ENCODE results near the gene DCHS1. TPM values are rescaled to one million over a fixed set of nuclear protein-coding genes. Genes with fewer than 3 reads are reported as not detected.

Gene DCHS1
- polyA plus RNA-seq, 2 of the 4 experiments (the other 2 are of a cell fraction) = 0.06 TPM

DNA sequence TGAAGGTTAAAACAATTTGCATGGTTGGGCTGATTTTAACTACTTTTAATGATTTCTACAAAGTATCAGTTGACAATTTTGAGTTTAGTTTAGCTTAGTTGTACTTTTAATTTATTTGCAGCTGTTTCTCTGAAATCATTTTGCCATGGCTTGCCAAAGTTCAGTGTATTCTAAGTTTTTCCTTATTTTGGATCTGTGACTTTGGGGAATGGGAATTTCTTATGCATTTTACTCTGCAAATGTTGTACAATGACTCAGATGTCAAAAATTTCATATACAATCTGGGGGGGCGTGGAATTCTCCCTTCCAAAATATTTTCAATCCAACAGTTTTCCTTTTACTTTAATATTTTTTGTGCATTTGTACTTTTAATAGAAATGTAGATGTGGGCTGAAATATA, 8.9 kb upstream of the DCHS1 start:
- 3% methylated on average over 1 of the region's 1 CpG for WGBS (ENCODE audit: missing lambda C conversion rate)
- Histone ChIP-seq H3K4me2 (no peak overlapping the region), H3K27ac (no peak overlapping the region), H3K9me3 (no peaks in the 10 kb centered on the region), H3K4me1 (no peaks in the 10 kb centered on the region; the same call in 2 of the 3 replicates), H3K4me3 (no peak overlapping the region)
- TF ChIP-seq HEYL (CRISPR knock-in tag; IDR thresholded peaks at IDR 0.05) = no peak
- TF ChIP-seq ZSCAN20 (CRISPR knock-in tag; IDR thresholded peaks at IDR 0.05) = no peak
- no peak for TF ChIP-seq RARB (CRISPR knock-in tag; IDR thresholded peaks at IDR 0.05)
- TF ChIP-seq, protein P1, sequence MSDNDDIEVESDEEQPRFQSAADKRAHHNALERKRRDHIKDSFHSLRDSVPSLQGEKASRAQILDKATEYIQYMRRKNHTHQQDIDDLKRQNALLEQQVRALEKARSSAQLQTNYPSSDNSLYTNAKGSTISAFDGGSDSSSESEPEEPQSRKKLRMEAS (IDR thresholded peaks at IDR 0.05) = no peak
- no peak for TF ChIP-seq CBX2 (IDR thresholded peaks at IDR 0.05; ENCODE audit: borderline replicate concordance, low read depth)
- no peak for TF ChIP-seq EP300 (IDR thresholded peaks at IDR 0.05)
- no peak for TF ChIP-seq CHD2 (IDR thresholded peaks at IDR 0.05; ENCODE audit: low read length, partially characterized antibody)
- TF ChIP-seq RNF2 (IDR thresholded peaks at IDR 0.05; ENCODE audit: borderline replicate concordance, low read depth) = no peak
- TF ChIP-seq HDAC2 (IDR thresholded peaks at IDR 0.05) = no peak
- TF ChIP-seq, protein P2, sequence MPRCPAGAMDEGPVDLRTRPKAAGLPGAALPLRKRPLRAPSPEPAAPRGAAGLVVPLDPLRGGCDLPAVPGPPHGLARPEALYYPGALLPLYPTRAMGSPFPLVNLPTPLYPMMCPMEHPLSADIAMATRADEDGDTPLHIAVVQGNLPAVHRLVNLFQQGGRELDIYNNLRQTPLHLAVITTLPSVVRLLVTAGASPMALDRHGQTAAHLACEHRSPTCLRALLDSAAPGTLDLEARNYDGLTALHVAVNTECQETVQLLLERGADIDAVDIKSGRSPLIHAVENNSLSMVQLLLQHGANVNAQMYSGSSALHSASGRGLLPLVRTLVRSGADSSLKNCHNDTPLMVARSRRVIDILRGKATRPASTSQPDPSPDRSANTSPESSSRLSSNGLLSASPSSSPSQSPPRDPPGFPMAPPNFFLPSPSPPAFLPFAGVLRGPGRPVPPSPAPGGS (IDR thresholded peaks at IDR 0.05) = no peak
- no peak for TF ChIP-seq HOXA7 (CRISPR knock-in tag; IDR thresholded peaks at IDR 0.05)
- TF ChIP-seq JUNB (IDR thresholded peaks at IDR 0.05) = no peak
- no peak for TF ChIP-seq CHD4 (IDR thresholded peaks at IDR 0.05; ENCODE audit: borderline replicate concordance)
- no peak for TF ChIP-seq RAD21 (conservative IDR thresholded peaks at IDR 0.05 in 1 of 2, IDR thresholded peaks at IDR 0.05 in 1 of 2)
- TF ChIP-seq RFX5 (IDR thresholded peaks at IDR 0.05) = no peak
- FAIRE-seq (no peak), DNase-seq (ENCODE audit: low read depth in 1 of 2, low spot score in 1 of 2) (no peak), ATAC-seq (no peak)
- POLR2A ChIA-PET = no interaction called here
- CTCF ChIA-PET = no interaction called here

DNA sequence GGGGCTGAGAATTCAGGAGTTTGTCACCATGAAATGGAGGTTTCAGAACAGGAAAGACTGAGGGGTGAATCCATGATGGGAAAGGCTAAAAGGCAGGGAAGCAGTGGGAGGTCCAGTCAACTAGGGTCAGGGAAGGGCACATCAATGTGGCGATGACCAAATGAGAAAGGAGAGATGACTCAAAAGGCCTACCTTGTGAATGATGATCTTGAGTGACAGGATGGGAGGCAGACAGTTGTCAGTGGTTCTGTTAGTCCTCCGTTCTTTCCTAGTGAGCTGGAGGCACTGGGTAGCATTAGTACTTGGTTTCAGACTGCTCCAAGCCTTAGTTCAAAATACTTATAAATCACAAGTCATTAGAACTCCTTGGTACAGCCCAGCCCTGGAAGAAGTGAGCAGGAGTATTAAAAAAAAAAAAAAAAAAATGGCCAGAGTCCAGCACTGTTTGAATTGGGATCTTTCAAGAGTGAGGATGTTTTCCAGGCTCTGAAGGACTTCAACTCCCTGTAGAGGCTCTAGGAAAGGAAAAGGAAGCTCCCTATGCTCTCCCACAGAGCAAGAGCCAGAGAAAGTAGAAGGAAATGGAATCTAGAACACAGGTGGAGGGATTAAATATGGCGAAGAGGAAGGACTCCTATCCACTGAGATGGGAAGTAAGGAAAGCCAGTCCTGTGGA, 8.3 kb upstream of the DCHS1 start:
- FAIRE-seq (no peak), ATAC-seq (no peak; a peak in 1 of 6 replicates), DNase-seq (ENCODE audit: low read depth in 1 of 2, low spot score in 1 of 2) (no peak)
- no peaks in the 10 kb centered on the region; the same call in 2 of the 3 replicates for H3K4me1 ChIP-seq
- CTCF ChIA-PET = no interaction called here
- H3K9me3 ChIP-seq = no peaks in the 10 kb centered on the region
- H3K27ac ChIP-seq = no peak overlapping the region
- POLR2A ChIA-PET = no interaction called here
- 48% methylated on average over 3 of the region's 3 CpGs for WGBS (ENCODE audit: missing lambda C conversion rate)
- no peak overlapping the region for H3K4me2 ChIP-seq
- TF ChIP-seq, protein P3, sequence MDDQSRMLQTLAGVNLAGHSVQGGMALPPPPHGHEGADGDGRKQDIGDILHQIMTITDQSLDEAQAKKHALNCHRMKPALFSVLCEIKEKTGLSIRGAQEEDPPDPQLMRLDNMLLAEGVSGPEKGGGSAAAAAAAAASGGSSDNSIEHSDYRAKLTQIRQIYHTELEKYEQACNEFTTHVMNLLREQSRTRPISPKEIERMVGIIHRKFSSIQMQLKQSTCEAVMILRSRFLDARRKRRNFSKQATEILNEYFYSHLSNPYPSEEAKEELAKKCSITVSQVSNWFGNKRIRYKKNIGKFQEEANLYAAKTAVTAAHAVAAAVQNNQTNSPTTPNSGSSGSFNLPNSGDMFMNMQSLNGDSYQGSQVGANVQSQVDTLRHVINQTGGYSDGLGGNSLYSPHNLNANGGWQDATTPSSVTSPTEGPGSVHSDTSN (IDR thresholded peaks at IDR 0.05) = no peak
- TF ChIP-seq CBX2 (IDR thresholded peaks at IDR 0.05; ENCODE audit: borderline replicate concordance, low read depth) = no peak
- TF ChIP-seq CBX8 (IDR thresholded peaks at IDR 0.05) = no peak
- TF ChIP-seq, protein P2 (IDR thresholded peaks at IDR 0.05) = no peak
- TF ChIP-seq KDM5A (IDR thresholded peaks at IDR 0.05) = no peak
- H3K4me3 ChIP-seq = no peak overlapping the region

DNA sequence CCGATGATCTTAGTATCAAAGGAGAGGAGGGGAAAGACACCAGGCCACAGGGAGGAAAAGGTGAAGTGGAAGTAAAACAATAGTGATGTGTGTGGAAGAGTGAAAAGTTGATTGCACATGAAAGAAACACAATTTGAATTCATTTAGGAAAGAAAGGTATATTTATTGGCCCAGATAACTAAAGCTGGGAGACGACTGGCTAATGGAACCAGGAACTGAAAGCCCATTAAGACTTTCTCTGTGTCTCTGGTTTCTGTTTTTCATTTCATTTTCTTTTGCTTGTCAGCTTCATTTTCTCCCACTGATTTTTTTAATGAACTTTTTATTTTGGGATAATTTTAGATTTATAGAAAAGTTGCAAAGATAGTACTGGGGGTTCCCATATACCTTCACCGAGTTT, 5.1 kb upstream of the DCHS1 start:
- no peak overlapping the region for H3K4me3 ChIP-seq
- TF ChIP-seq ZSCAN20 (CRISPR knock-in tag; IDR thresholded peaks at IDR 0.05) (no peak), JUNB (IDR thresholded peaks at IDR 0.05) (no peak), ZFP36 (IDR thresholded peaks at IDR 0.05; ENCODE audit: borderline replicate concordance, partially characterized antibody) (no peak), HOXB5 (CRISPR knock-in tag; IDR thresholded peaks at IDR 0.05) (no peak), MYC (IDR thresholded peaks at IDR 0.05; ENCODE audit: borderline replicate concordance, low read length) (no peak), ZC3H11A (IDR thresholded peaks at IDR 0.05) (no peak), CHD4 (IDR thresholded peaks at IDR 0.05; ENCODE audit: borderline replicate concordance) (no peak)
- TF ChIP-seq, protein P4, sequence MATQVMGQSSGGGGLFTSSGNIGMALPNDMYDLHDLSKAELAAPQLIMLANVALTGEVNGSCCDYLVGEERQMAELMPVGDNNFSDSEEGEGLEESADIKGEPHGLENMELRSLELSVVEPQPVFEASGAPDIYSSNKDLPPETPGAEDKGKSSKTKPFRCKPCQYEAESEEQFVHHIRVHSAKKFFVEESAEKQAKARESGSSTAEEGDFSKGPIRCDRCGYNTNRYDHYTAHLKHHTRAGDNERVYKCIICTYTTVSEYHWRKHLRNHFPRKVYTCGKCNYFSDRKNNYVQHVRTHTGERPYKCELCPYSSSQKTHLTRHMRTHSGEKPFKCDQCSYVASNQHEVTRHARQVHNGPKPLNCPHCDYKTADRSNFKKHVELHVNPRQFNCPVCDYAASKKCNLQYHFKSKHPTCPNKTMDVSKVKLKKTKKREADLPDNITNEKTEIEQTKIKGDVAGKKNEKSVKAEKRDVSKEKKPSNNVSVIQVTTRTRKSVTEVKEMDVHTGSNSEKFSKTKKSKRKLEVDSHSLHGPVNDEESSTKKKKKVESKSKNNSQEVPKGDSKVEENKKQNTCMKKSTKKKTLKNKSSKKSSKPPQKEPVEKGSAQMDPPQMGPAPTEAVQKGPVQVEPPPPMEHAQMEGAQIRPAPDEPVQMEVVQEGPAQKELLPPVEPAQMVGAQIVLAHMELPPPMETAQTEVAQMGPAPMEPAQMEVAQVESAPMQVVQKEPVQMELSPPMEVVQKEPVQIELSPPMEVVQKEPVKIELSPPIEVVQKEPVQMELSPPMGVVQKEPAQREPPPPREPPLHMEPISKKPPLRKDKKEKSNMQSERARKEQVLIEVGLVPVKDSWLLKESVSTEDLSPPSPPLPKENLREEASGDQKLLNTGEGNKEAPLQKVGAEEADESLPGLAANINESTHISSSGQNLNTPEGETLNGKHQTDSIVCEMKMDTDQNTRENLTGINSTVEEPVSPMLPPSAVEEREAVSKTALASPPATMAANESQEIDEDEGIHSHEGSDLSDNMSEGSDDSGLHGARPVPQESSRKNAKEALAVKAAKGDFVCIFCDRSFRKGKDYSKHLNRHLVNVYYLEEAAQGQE (IDR thresholded peaks at IDR 0.05) = no peak
- H3K4me1 ChIP-seq = no peaks in the 10 kb centered on the region; the same call in 2 of the 3 replicates
- no peaks in the 10 kb centered on the region for H3K9me3 ChIP-seq
- ChIA-PET CTCF (interaction anchor here (1.0 kb wide), 1 partner anchor 298 kb away, joined by 3 read pairs; no protein-coding TSS in a partner anchor), POLR2A (no interaction called here)
- WGBS (ENCODE audit: missing lambda C conversion rate) = 48% methylated on average over 3 of the region's 3 CpGs
- ATAC-seq = no peak
- no peak overlapping the region for H3K4me2 ChIP-seq
- DNase-seq (ENCODE audit: low read depth in 1 of 2, low spot score in 1 of 2) = no peak
- FAIRE-seq = no peak
- no peak overlapping the region for H3K27ac ChIP-seq

All from A549 (cell line).